GM18519 (cell line): ENCODE results near the gene ISM2.
A peak's percentile ranks its signal among the peaks of the same experiment; 100 is the strongest.
"Not testable (repeated sequence)": the region's sequence is repeated elsewhere in the genome, so short reads cannot be mapped to it uniquely, and the experiment has no call there.

ENCODE experiments used
- ATAC-seq: cut with Tn5 transposase; IDR thresholded peaks from one replicate; pipeline ENCODE4 v1.9.1; 2021; ENCODE audit warnings: mild to moderate bottlenecking, moderate library complexity; ENCODE audit not compliant: unreplicated experiment, low FRiP score

The ISM2 gene

GRCh38 chr14:77498120-77498979 lies at the start of gene ISM2:
TSS of gene ISM2 (minus strand) at chr14:77498816. CDS start at chr14:77498793, 23 bp downstream.
- ATAC-seq = peak; percentile 70

GRCh38 chr14:77547512-77548180 lies 49.0 kb upstream of the ISM2 start:
- ATAC-seq = no peak

- not testable (repeated sequence) for ATAC-seq
These were observed 46.6 kb upstream of the ISM2 start for GRCh38 chr14:77545171-77545570.

- ATAC-seq = no peak
These were observed 46.0 kb upstream of the ISM2 start for GRCh38 chr14:77544571-77544970.

- ATAC-seq = no peak
These were observed 45.2 kb upstream of the ISM2 start for GRCh38 chr14:77543637-77544334.

GRCh38 chr14:77543240-77543551 lies 44.6 kb upstream of the ISM2 start:
- ATAC-seq = no peak

GRCh38 chr14:77542421-77543239 lies 44.0 kb upstream of the ISM2 start:
- no peak for ATAC-seq

- ATAC-seq = no peak
These were observed 43.3 kb upstream of the ISM2 start for GRCh38 chr14:77541905-77542304.

- not testable (repeated sequence) for ATAC-seq
These were observed 38.3 kb upstream of the ISM2 start for GRCh38 chr14:77536951-77537350.

GRCh38 chr14:77531071-77531470 lies 32.5 kb upstream of the ISM2 start:
- no peak for ATAC-seq

GRCh38 chr14:77529963-77530362 lies 31.3 kb upstream of the ISM2 start:
- ATAC-seq = no peak

- ATAC-seq = no peak
These were observed 30.6 kb upstream of the ISM2 start for GRCh38 chr14:77529213-77529612.

GRCh38 chr14:77528701-77529100 lies 30.1 kb upstream of the ISM2 start:
- not testable (repeated sequence) for ATAC-seq

GRCh38 chr14:77526266-77526665 lies 27.6 kb upstream of the ISM2 start:
- no peak for ATAC-seq

GRCh38 chr14:77524536-77524935 lies 25.9 kb upstream of the ISM2 start:
- ATAC-seq = no peak

- no peak for ATAC-seq
These were observed 24.5 kb upstream of the ISM2 start for GRCh38 chr14:77523109-77523508.

GRCh38 chr14:77520555-77520954 lies 21.9 kb upstream of the ISM2 start:
- no peak for ATAC-seq

GRCh38 chr14:77516126-77516525 lies 17.5 kb upstream of the ISM2 start:
- no peak for ATAC-seq

GRCh38 chr14:77511486-77512162 lies 13.0 kb upstream of the ISM2 start:
- no peak for ATAC-seq

GRCh38 chr14:77509366-77509765 lies 10.8 kb upstream of the ISM2 start:
- no peak for ATAC-seq
